ENCODE results near the gene PLEK2.

The PLEK2 gene

GRCh38 chr14:67371247-67372148 is 40.5 kb downstream of the PLEK2 start:
- CTCF ChIA-PET = interaction anchor here (1.1 to 1.7 kb wide), 2 partner anchors 11 to 12 kb away, joined by 5 to 6 read pairs; partner anchors contain the start of genes ATP6V1D and EIF2S1
- TF ChIP-seq CTCF (IDR thresholded peaks at IDR 0.05; ENCODE audit: control extremely low read depth, extremely low read depth, low read depth, missing control alignments) = no peak
- no peak for DNase-seq (ENCODE audit: extremely low spot score)
- POLR2A ChIA-PET = no interaction called here

- POLR2A ChIA-PET = no interaction called here
- no peak for DNase-seq (ENCODE audit: extremely low spot score)
- no peak for TF ChIP-seq CTCF (IDR thresholded peaks at IDR 0.05; ENCODE audit: control extremely low read depth, extremely low read depth, low read depth, missing control alignments)
- CTCF ChIA-PET = interaction anchor here (1.1 kb wide), 1 partner anchor 11 kb away, joined by 6 read pairs; the partner anchor contains the start of genes ATP6V1D and EIF2S1
These were observed 41.1 kb downstream of the PLEK2 start for GRCh38 chr14:67370830-67371229.

- POLR2A ChIA-PET = no interaction called here
- no peak for TF ChIP-seq CTCF (IDR thresholded peaks at IDR 0.05; ENCODE audit: control extremely low read depth, extremely low read depth, low read depth, missing control alignments)
- DNase-seq (ENCODE audit: extremely low spot score) = no peak
- CTCF ChIA-PET = no interaction called here
These were observed 46.5 kb downstream of the PLEK2 start for GRCh38 chr14:67365476-67365875.

- POLR2A ChIA-PET = interaction anchor here (1.2 kb wide), 1 partner anchor 9 kb away, joined by 7 read pairs; no protein-coding TSS in a partner anchor
- DNase-seq (ENCODE audit: extremely low spot score) = no peak
These were observed 51.3 kb downstream of the PLEK2 start for GRCh38 chr14:67360470-67361206.

GRCh38 chr14:67359775-67360469 is 52.0 kb downstream of the PLEK2 start, which contains the start of the genes ATP6V1D and EIF2S1:
Gene ATP6V1D, minus strand, starts transcription at chr14:67359804. Its CDS starts 106 bp downstream, at chr14:67359698.
Gene EIF2S1, plus strand, starts transcription at chr14:67360328. Its CDS starts 4,440 bp downstream, at chr14:67364768.
- TF ChIP-seq CTCF (IDR thresholded peaks at IDR 0.05; ENCODE audit: control extremely low read depth, extremely low read depth, low read depth, missing control alignments) = peak; percentile 97
- ChIA-PET POLR2A (interaction anchor here (0.8 to 1.2 kb wide), 3 partner anchors 10 to 852 kb away, joined by 3 to 7 read pairs (median 5); partner anchors contain the start of genes GPHN and ZFYVE26), CTCF (interaction anchor here (0.7 to 2.3 kb wide), 50 partner anchors 8 to 1000 kb away, joined by 3 to 15 read pairs (median 4); partner anchors contain the start of genes GPHN, PALS1 and PIGH)
- DNase-seq (ENCODE audit: extremely low spot score) = peak; percentile 99

More at GRCh38 chr14:67360470-67361206, 51.3 kb downstream of the PLEK2 start:
- TF ChIP-seq CTCF (IDR thresholded peaks at IDR 0.05; ENCODE audit: control extremely low read depth, extremely low read depth, low read depth, missing control alignments) = no peak
- CTCF ChIA-PET = interaction anchor here (0.9 to 2.3 kb wide), 32 partner anchors 9 to 1001 kb away, joined by 3 to 15 read pairs (median 4); partner anchors contain the start of genes GPHN and PALS1
